Stimulated activated CD4-positive, alpha-beta T cell treated with anti-CD3 and anti-CD28 coated beads, Interleukin-2, amount 100 ng/mL, for 24 hours (primary cell): ENCODE results near the gene RAB38.

ENCODE experiments used
- DNase-seq, 2 donors: peaks; one replicate each; pipeline ENCODE4 v3.0.0-alpha.2; 2020

RAB38 gene

DNA sequence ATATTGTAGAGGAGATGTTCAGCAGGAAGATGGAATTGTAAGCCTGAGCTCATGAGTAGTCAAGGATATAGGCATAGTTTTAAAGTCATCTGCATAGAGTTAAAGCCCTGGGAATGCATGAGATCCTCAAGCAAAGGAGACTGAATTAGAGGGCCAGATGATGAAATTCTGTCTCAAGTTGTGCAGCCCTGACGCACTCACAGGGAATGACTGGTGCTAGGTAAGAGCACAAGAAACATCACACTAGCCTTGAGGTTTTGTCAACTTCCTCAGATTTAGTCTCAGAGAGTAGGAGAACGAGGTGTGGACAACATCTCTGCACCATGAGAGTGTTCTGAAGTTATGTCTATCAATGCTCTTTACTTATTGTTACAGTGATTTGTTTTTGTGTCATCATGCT lies 5.8 kb downstream of the RAB38 start:
- no peak for DNase-seq

DNA sequence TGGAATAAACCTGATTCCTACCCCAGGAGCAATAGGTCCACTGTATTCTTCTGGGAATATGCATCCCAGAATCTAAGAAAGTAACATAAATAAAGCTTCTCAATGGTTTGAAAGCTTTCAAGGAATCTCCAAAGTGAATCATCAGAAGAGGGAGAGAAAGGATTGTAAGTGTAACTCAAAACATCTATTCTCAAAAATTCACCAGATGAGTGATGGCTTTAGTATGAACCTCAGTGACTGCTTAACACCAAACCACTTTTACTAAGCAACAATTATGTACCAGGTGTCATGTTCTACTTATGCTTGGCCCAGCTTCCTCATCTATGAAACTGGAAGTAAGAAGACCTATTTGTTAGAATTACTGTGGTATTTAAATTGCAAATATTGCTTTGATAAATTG lies 7.4 kb downstream of the RAB38 start:
- DNase-seq = no peak

DNA sequence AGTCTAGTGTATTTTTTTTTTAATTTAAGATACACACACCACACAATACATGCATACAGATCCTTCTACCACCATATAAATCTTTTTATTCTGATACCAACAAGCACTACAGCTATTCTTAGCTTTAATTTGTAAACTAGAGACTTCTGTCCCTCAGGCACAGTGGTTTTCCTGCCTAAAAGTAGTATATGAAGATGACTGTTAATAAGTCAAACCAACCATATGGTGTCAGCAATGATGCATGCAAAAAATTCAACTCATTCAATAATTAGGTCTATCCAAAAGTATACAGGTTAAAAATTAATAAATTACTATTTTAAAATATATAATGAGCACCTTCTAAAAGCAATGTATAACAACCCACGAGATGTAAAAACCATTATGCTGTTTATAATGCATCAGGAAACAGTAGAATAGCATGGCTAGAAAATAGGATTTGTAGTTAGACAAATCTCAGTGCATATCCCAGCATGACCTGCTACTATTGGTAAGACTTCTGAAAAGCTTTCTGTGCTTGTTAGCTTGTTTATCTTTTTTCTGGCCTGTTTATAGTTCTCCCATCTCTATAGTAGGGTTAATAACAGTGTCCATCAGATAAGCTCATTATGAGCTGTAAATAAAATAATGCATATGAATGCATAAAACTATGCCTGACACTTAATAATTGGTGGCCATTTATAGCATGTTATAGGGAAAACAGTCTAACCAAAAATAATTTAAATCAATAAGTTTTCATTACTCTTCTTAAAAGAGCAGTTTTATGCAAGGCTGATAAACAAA lies 10.2 kb downstream of the RAB38 start:
- DNase-seq = no peak

DNA sequence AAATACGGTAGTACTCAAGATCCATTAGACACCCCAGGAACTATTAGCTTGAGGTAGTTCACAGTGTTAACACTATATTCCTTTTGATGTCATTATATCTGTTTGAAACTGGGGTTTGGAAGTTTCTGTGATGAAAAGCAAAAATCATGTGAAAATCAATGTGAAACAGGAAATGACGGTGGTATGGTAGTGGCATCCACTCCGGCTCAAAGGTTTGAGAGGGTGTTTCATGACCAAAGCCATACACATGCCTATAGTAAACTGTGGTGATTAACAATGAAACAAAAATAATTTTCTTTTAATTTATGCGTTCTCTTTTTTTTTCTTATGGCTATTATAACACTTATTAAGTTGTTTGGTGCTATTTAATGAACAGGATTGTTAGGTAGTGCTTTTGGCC lies 10.9 kb downstream of the RAB38 start:
- no peak for DNase-seq

DNA sequence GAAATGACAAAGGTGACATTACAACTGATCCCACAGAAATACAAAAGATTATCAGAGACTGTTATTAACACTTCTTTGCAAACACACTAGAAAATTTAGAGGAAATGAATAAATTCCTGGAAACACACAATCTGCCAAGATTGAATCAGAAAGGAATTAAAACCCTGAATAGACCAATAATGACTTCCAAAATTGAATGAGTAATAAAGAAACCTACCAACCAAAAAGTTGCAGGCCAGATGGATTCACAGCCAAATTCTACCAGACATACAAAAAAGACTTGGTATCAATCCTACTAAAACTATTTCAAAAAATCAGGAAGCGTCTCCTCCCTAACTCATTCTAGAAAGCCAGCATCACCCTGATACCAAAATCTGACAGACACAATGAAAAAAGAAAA lies 17.2 kb downstream of the RAB38 start:
- DNase-seq = no peak

DNA sequence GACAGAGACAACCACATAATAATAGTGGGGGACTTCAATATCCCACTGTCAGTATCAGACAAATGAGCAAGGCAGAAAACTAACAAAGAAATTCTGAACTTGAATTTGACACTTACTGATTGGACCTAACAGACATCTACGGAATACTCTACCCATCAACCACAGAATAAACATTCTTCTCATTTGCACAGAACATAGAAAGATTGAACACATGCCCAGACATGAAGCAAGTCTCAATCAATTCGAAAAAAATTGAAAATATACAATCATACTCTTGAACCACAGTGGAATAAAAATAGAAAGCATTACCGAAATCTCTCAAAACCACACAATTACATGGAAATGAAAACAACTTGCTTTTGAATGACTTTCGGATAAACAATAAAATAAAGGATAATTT lies 17.9 kb downstream of the RAB38 start:
- DNase-seq = no peak

DNA sequence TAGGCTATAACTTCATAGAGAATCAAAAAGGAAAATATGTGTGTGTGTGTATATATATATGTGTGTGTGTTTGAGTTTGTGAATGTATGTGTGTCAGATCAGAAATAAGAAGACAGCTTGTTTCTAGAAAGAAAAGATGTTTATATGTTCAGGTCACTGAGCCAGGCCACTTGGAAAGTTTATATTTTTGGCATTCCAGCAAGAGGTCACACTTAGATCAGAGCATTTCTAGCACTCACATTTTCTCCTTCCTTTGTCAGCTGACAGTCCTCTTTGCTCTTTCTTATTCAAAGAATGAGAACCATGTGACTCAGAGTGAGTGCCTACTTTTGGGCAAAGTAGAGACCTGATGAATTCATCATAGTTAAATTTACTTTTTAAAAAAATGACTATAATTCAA lies 22.9 kb downstream of the RAB38 start:
- no peak for DNase-seq

DNA sequence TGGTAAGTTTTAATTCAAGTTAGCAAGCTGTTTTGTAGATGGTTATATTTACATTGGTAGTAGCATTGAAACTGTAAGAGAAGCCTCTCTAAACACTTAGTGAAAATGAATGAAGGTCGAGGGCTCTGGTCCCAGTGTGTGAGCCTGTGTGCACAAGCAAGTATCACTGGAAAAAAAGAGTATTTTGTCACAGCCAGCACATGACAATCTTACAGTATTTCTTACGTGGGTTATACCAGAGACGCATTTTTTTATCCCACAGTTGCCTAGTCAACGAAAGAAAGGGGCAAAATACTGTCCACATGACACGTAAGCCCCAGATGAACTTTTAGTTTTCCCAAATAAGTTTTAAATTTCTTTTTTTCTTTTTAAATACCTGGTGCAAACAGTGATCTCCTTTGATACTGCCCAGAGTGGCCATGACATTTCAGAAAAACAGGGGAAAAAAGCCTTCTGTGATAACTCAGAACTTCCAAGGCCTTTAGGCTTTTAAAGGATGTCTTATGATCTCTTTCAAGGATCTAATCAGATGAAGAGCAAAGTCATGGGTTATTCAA lies 23.5 kb downstream of the RAB38 start:
- no peak for DNase-seq

DNA sequence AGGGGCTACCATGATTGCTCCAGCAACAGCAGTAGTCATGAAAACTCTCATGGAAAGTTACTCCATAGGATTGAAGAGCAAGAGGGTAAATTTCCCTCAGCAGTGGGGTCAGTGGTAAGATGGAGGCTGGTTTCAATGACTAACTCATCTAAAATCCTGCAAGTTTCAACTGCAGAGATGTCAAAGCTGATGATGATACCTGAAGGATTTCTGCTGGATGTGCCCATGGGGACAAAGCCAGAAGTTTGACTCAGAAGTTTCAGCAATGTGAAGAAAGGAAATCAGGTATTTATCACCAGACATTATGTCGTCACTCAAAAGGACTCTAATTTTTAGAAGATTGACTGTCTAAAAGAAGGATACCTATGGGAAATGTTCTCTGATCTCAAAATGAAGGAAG lies 29.1 kb downstream of the RAB38 start:
- DNase-seq = no peak

DNA sequence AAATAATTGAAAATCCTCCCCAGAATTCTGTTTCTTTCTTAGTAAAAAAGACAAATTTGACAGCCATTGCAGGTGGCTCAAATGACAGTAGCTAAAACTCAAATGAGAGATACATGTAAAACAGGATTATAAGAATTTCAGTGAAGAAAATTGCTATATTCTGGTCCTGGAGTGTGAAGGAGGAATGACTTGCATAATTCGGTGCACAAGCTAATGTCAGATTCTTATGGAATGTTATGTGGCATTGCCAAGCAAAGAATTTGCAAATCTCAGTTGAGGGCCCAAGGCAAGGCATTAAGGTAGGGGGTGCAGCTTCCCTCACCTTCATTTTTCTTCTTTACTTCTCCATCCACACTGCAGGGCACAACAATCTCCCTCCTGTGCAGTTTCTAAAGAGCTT lies 35.4 kb downstream of the RAB38 start:
- no peak for DNase-seq

DNA sequence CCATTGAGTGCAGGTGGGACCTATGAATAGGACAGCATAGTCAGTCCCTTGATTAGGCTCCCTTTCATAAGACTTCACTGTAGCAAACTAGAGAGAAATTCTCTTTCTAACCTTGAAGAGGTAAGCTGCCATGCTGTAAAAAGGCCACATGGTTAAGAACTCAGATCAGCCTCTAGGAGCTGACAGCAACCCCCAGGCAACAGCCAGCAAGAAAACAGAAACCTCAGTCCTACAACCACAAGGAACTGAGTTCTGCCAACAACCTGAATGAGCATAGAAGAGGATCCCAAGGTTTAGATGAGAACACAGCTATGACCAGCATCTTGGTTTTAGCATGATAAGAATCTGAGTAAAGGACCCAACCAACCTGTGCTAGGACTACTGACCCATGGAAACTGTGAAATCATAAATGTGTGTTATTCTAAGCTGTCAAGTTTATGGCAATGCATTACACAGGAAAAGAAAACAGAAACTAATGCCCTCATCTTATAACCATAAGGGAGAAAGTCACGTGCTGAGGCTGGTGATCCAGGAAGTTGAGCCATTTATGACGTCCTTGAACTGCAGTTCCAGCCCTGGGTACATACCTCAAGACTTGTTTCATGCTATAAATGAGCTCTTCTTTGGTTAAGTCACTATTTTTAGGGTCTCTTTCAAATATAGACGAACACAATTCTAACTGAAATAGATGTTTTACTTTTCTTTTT lies 43.3 kb downstream of the RAB38 start:
- DNase-seq = no peak

DNA sequence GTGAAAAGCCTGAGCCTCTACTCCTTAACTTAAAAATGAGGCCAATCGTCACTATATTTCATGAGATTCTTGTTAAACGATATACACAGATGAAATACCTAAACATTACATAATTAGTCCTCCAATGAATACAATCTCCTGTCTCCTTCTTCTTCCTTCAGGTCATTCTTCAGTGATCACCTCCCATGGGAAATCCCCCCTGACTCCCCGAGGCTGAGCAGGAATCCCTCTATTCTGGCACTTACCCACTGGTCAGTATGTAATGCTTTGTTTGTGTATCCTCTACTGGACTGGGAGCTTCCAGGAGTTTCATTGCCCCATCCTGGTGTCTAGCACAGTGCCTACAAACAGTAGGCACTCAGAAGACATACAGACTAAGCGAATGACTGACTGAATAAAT lies 52.3 kb downstream of the RAB38 start:
- DNase-seq = no peak

DNA sequence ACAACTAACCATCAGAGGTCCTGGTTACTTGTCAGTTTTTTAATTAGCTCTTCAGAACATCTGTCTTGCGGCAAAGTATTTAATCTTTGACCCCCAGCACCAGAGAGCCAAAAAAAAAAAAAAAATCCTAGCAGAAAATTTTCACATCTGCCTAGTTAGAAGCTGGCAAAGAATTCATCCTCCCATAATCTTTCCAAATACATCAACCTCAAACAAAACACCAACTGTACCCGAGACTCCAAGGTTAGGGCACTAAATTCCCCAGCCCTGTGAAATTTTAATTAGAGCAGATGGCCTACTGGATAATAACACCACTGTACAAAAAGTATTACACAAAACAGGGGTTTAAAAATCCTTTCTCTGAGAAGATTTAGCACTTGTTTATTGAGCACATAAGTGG lies 55.7 kb downstream of the RAB38 start:
- DNase-seq = no peak

DNA sequence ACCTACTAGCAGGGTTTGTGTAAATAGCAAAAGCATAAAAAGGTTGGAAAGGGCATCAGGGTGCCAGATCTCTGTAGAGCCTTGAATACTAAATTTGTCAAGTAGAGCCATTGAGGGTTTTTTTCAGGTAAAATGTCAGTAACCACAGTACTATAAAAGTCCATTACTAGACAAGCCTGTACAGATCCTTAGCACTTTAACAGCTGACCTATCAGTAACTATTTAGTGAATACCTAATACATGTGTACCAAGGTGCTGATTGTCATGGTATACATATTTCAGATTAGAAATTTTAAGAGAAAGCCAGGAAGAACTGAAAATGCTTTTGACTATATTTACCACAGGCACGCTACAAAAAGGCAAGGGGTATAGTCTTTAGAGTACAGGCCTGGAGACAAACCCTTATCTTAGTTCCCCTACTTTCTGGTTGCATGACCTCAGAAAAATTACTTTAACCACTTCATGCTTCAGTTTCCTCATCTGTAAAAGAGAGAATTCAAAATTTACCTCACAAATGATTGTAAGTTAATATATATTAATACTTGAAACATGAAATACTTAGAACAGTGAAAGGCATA lies 57.9 kb downstream of the RAB38 start:
- DNase-seq = no peak

DNA sequence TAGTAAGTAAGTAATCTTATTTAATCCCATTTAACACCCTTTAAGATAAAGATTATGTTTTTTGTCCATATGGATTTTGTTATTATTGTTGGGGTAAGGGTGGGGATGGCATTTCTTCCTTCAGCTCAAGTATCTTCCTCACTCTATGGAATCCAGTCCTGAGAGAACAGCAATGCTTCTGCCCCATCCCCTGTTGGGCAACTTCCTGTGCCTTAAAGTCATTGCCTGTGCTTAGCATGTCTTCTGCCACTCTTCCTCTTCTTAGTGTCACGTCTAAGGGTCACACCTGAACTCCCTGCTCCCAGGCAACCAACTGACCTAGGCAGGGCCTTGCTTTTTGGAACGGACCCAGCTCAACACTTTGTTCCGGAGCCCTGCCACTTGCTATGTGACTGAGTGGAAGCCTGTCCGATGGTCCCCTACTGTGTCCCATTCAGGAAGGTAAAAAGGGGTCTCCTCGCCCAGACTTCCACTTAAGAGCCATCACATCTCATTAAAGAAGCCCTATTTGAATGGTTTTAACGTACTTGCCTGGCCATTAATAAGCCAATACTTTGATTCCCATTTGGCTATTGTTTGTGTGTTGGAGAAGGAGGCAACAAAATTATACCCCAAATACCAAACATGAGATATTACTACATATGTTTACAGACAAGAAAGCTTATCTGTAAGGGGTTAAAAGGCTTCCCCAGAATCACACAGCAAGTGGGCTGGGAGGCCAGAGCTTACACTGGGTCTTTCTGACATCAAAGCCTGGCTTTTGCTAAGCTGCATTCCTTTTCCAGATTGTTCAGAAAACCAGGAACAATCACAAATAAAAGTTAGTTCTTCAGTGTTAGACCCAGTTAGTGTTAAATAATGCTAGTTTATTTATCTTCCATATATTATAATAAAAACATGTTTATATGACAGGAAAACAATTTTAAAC lies 59.2 kb downstream of the RAB38 start:
- no peak for DNase-seq

DNA sequence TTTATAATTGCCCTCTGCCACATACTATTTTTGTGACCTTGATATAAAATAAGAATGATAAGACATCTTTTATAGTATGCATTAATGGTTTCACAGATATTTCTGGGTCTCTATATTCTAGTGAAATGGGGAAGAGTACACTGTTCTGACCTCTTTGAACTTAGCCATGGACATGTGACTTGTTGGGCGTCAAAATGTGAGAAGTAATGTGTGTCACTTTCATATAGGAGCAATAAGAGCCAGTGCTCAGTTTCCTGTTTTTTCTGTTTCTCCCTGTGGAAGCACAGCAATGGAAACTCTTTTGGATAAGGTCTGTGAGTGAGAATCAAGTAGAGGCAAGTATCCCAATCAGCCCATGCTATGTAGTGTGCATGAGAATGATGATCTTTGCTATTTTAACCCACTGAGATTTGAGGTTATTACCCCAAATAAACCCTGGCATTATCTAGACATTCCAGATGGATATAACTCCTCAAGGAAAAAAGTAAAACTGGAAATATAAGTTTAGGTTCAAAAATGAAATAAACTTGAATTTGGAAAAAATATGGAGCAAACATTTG lies 60.7 kb downstream of the RAB38 start:
- DNase-seq = no peak

DNA sequence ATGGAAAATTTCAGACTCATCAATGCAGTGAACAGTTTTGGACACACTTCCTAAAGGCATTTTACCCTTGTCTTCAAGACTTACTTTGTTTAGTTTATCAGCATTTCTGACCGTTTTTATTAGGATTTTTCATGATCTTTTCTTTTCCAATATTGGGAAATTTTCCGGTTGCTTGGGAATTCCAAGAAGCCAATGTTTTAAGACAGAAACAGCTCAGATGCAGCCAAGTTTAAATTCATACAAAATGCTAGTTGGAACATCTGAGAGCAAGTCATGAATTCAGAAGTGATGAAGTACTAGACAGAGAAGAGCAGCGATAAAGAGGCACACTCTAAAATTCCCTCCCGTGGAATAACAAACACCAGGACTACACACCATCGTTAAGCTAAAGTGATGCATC lies 68.6 kb downstream of the RAB38 start:
- DNase-seq = no peak

DNA sequence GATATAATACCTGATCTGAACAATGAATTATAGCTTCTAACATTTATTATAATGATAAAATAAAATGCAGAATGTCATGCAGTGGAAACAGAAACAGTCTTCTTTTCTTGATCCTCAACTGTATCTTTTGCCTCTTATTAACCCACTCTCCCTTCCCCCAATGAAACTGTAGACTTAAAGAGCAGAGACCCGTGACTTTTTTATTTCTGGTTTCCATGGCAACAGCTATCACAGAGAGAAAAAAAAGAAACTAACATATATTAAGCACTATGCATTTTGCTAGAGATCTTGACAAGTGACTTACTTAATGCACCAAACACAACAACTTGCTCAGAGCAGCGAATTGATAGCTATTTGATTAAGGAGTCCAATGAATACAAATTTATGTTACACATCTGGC lies 69.3 kb downstream of the RAB38 start:
- no peak for DNase-seq

DNA sequence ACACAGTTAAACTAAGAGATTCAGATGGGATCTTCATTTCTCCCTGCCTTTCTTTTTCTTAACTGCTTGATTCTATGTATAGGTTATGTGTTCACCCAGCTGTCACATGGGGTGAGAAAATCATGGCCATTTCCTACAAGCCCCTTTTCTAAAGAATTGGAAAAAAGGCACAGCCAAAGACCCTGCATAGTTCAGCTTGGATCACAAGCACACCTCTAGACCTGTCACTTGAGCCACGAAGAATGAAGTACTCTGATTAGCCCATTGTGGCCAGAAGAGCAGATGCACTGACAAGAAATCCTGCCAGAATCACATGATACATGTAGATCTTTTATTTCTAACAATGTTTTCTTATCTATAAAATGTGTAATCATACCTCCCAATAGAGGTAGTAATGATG lies 69.7 kb downstream of the RAB38 start:
- no peak for DNase-seq

DNA sequence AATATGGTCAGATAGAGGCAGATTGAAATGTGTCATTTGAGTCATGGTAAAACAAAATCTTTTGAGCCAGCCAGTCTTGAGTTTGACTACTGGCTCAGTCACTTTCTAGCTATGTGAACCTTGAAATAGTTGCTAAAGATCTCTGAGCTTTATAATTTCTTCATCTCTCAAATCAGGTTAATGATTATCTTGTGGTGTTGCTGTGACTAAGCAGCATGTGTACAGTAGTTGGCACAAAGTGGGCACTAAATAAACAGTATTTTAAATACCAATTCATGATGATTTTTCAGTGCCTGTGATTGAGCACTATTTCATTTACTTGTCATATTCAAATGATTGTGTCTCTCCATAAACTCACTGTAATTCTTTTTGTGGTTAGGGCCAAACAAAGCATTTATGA lies 70.8 kb downstream of the RAB38 start:
- DNase-seq = no peak

DNA sequence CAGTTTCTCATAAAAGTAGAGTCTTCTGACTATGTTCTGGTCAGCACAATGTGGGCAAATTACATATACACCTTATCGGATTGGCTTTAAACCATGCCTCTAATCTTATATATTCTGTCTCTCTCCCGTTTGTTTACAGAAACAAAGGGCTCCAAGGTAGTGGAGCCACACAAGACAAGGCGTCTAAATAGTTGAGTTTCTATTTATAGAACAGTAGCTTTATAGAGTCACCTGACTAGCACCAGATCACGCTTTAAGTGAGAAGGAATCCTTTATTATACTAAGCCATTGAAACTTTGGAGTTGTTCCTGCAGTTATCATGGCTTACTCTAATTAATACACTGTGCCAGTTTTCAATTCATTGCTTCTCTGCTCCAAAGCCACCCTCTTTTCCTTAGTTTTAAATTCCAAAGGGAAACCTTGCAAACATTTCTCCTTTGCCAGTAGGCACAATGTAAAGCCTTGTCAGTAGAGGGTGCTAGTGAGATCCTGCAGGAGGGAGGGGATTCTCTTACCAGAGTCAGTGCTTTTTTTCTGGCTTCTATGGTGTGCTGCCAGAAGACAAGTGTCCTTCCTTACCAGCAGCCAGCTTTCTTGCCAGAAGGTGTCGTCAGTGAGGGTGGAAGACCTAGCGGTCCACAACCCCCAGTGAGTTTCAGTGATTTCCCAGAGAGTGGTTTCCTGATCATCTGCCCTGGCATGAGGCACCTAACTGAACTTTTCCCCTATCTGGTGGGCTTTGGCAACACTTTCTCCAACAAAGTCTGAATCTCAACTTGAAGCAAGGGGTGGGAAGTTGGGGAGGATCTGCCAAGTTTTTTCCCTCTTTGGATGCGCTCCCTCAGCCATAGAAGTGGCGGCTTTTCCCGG lies 71.7 kb downstream of the RAB38 start:
- peak; percentile 4 to 18 for DNase-seq

DNA sequence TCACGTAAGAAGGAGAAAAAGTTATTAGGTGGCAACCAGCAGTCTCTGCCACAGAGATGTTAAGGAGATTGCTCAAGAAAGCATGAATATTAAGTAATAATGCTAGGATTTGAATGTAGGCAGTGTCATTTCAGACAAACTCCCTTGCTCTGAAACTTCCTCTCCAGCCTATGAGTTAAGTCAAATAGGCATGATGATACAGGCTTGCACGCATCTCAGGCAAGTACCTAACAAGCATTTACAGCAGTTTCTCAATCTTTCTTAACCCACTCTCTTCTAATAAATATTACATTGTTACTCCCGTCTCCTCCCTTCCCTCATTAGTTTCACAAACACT lies 72.7 kb downstream of the RAB38 start:
- DNase-seq = no peak
